Panc1 (cell line): ENCODE data around the gene XRCC6.

Source experiments
- REST ChIP-seq, 2 experiments: IDR thresholded peaks; 2 replicates each; pipeline ENCODE4 v1.6.1; 2011 to 2012; ENCODE audit warnings: low read depth in 2 of 2, control low read depth in 1 of 2, low read length in 1 of 2, mild to moderate bottlenecking in 1 of 2, moderate library complexity in 1 of 2; ENCODE audit not compliant: insufficient read depth in 1 of 2
- SIN3A ChIP-seq: IDR thresholded peaks from 2 replicates; pipeline ENCODE4 v1.6.1; 2012; ENCODE audit warnings: low read depth, mild to moderate bottlenecking, low read length, moderate library complexity, borderline replicate concordance; ENCODE audit not compliant: insufficient read depth

GRCh38 chr22:41699264-41700107 lies 78.4 kb downstream of the XRCC6 start, which contains the start of gene MEI1:
- TF ChIP-seq REST (IDR thresholded peaks at IDR 0.05; ENCODE audit: insufficient read depth in 1 of 2, low read depth in 2 of 2, low read length in 1 of 2) (no peak), SIN3A (no peak)
